ENCODE measurements around the gene PRKG1. TPM values are rescaled to one million over a fixed set of nuclear protein-coding genes. Genes with fewer than 3 reads are reported as not detected.

The PRKG1 gene
- total and polyA plus RNA-seq, 2 experiments from 2014 or later, result 10.7 to 21.8 TPM

GRCh38 chr10:51242393-51242792 lies 168.1 kb downstream of the PRKG1 start:
- peaks cover 7% of the 10 kb centered on the region for H3K79me2 ChIP-seq (ENCODE audit: insufficient read depth)
- in situ Hi-C loops (cut with MboI), result no loop called here
- H3K36me3 ChIP-seq (ENCODE audit: low read depth), result no peaks in the 10 kb centered on the region
- peaks cover 21% of the 10 kb centered on the region for H3K4me1 ChIP-seq (ENCODE audit: insufficient read depth)
- H3K27me3 ChIP-seq (replicated peaks; ENCODE audit: insufficient read depth), result no peaks in the 10 kb centered on the region
- no peak overlapping the region for H3K4me2 ChIP-seq (ENCODE audit: unreplicated experiment)
- peaks cover 15% of the 10 kb centered on the region; the same call in 1 of the 2 replicates for H3F3A ChIP-seq (ENCODE audit: insufficient read depth)
- no peak for TF ChIP-seq EZH2 (IDR thresholded peaks at IDR 0.05; ENCODE audit: insufficient read depth, poor library complexity, severe bottlenecking)
- TF ChIP-seq EZH2phosphoT487 (IDR thresholded peaks at IDR 0.05; ENCODE audit: insufficient read depth, low read depth), result no peak
- DNase-seq, result no peak
- H3K9me3 ChIP-seq (ENCODE audit: low read depth), result no peaks in the 10 kb centered on the region
- H3K27ac ChIP-seq, result no peak overlapping the region
- no peak overlapping the region for H2AFZ ChIP-seq
- H3K4me3 ChIP-seq, result no peak overlapping the region
- no peak overlapping the region for H3K9ac ChIP-seq
- no peaks in the 10 kb centered on the region for H3K9me2 ChIP-seq (ENCODE audit: insufficient read depth)
- no peaks in the 10 kb centered on the region for H4K20me1 ChIP-seq (ENCODE audit: insufficient read depth)
- 91 to 95% methylated on average over 2 of the region's 2 CpGs for WGBS, 2 experiments (ENCODE audit: low coverage in 1 of 2, low lambda C conversion rate in 2 of 2, missing lambda C conversion rate in 2 of 2)

DNA sequence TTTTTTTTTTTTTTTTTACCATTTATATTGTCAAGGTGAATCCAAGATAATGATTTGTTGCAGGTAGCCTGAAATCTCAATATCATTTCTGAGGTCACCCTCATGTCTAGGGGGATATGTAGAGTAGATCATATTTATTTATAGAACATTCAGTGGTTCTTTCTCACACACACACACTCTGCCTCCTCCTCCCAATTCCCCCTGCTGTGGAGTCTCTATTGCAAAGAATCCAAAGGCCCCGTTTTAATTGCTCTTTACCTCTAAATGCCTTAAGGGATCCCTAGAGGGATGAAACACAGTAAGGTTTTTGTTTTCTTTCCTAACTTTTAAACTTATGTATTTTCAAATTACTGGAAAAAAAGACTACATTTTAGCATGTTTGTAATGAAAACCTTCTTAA lies 170.0 kb downstream of the PRKG1 start:
- H3K9me3 ChIP-seq (ENCODE audit: low read depth), result no peaks in the 10 kb centered on the region
- in situ Hi-C loops (cut with MboI), result no loop called here
- peak overlapping the region; percentile 37 for H3K27ac ChIP-seq
- DNase-seq, result peak; percentile 15
- 77 to 85% methylated on average over 1 of the region's 1 CpG for WGBS, 2 experiments (ENCODE audit: low coverage in 1 of 2, low lambda C conversion rate in 2 of 2, missing lambda C conversion rate in 2 of 2)
- H3K36me3 ChIP-seq (ENCODE audit: low read depth), result no peaks in the 10 kb centered on the region
- H3K27me3 ChIP-seq (replicated peaks; ENCODE audit: insufficient read depth), result no peaks in the 10 kb centered on the region
- no peak overlapping the region for H2AFZ ChIP-seq
- no peaks in the 10 kb centered on the region for H3K9me2 ChIP-seq (ENCODE audit: insufficient read depth)
- peak overlapping the region; percentile 28 for H3K9ac ChIP-seq
- TF ChIP-seq EZH2 (IDR thresholded peaks at IDR 0.05; ENCODE audit: insufficient read depth, poor library complexity, severe bottlenecking), result no peak
- TF ChIP-seq EZH2phosphoT487 (IDR thresholded peaks at IDR 0.05; ENCODE audit: insufficient read depth, low read depth), result no peak
- H3K79me2 ChIP-seq (ENCODE audit: insufficient read depth), result peaks cover 12% of the 10 kb centered on the region
- peaks cover 15% of the 10 kb centered on the region; the same call in 1 of the 2 replicates for H3F3A ChIP-seq (ENCODE audit: insufficient read depth)
- peak overlapping the region; percentile 50 for H3K4me2 ChIP-seq (ENCODE audit: unreplicated experiment)
- peak overlapping the region; percentile 18 for H3K4me3 ChIP-seq
- peaks cover 21% of the 10 kb centered on the region for H3K4me1 ChIP-seq (ENCODE audit: insufficient read depth)
- no peaks in the 10 kb centered on the region for H4K20me1 ChIP-seq (ENCODE audit: insufficient read depth)

- peak; percentile 86 for DNase-seq
- H3K4me2 ChIP-seq (ENCODE audit: unreplicated experiment), result peak overlapping the region; percentile 50
- peak overlapping the region; percentile 37 for H3K27ac ChIP-seq
- peak overlapping the region; percentile 18 for H3K4me3 ChIP-seq
- peaks cover 21% of the 10 kb centered on the region for H3K4me1 ChIP-seq (ENCODE audit: insufficient read depth)
- H3K9me3 ChIP-seq (ENCODE audit: low read depth), result no peaks in the 10 kb centered on the region
- WGBS, 2 experiments (ENCODE audit: low coverage in 1 of 2, low lambda C conversion rate in 2 of 2, missing lambda C conversion rate in 2 of 2), result 21 to 30% methylated on average over 4 of the region's 4 CpGs
- H3K9me2 ChIP-seq (ENCODE audit: insufficient read depth), result no peaks in the 10 kb centered on the region
- H3K27me3 ChIP-seq (replicated peaks; ENCODE audit: insufficient read depth), result no peaks in the 10 kb centered on the region
- no peak for TF ChIP-seq EZH2 (IDR thresholded peaks at IDR 0.05; ENCODE audit: insufficient read depth, poor library complexity, severe bottlenecking)
- no peak for TF ChIP-seq EZH2phosphoT487 (IDR thresholded peaks at IDR 0.05; ENCODE audit: insufficient read depth, low read depth)
- H4K20me1 ChIP-seq (ENCODE audit: insufficient read depth), result no peaks in the 10 kb centered on the region
- peak overlapping the region; percentile 28 for H3K9ac ChIP-seq
- peaks cover 15% of the 10 kb centered on the region; the same call in 1 of the 2 replicates for H3F3A ChIP-seq (ENCODE audit: insufficient read depth)
- in situ Hi-C loops (cut with MboI), result no loop called here
- no peaks in the 10 kb centered on the region for H3K36me3 ChIP-seq (ENCODE audit: low read depth)
- H2AFZ ChIP-seq, result no peak overlapping the region
- H3K79me2 ChIP-seq (ENCODE audit: insufficient read depth), result peaks cover 12% of the 10 kb centered on the region
These were observed 170.6 kb downstream of the PRKG1 start for GRCh38 chr10:51244748-51245490.

DNA sequence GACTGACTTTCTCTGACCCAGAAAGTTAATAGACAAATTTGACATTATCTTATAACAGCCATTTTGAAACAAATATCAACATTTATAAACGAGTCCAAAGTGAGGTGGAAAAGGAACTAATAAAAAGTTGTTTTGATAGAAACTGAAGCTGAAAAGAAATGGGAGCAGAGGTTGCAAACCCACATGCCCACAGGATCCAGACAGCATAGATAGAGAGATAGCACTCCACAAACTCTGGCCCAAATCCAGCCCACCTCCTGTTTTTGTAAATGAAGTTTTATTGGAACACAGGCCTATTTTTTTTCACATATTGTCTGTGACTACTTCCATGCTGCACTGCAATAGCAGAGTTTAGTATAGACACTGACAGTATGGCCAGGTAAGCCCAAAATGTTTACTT lies 171.9 kb downstream of the PRKG1 start:
- no peaks in the 10 kb centered on the region for H3K9me2 ChIP-seq (ENCODE audit: insufficient read depth)
- in situ Hi-C loops (cut with MboI), result no loop called here
- WGBS, 2 experiments (ENCODE audit: low coverage in 1 of 2, low lambda C conversion rate in 2 of 2, missing lambda C conversion rate in 2 of 2), result 15 to 28% methylated on average over 1 of the region's 1 CpG
- peaks cover 15% of the 10 kb centered on the region; the same call in 1 of the 2 replicates for H3F3A ChIP-seq (ENCODE audit: insufficient read depth)
- H3K4me2 ChIP-seq (ENCODE audit: unreplicated experiment), result no peak overlapping the region
- H3K79me2 ChIP-seq (ENCODE audit: insufficient read depth), result peaks cover 12% of the 10 kb centered on the region
- H4K20me1 ChIP-seq (ENCODE audit: insufficient read depth), result no peaks in the 10 kb centered on the region
- no peaks in the 10 kb centered on the region for H3K9me3 ChIP-seq (ENCODE audit: low read depth)
- no peaks in the 10 kb centered on the region for H3K27me3 ChIP-seq (replicated peaks; ENCODE audit: insufficient read depth)
- H3K27ac ChIP-seq, result no peak overlapping the region
- no peak for TF ChIP-seq EZH2 (IDR thresholded peaks at IDR 0.05; ENCODE audit: insufficient read depth, poor library complexity, severe bottlenecking)
- TF ChIP-seq EZH2phosphoT487 (IDR thresholded peaks at IDR 0.05; ENCODE audit: insufficient read depth, low read depth), result no peak
- H3K9ac ChIP-seq, result no peak overlapping the region
- peaks cover 21% of the 10 kb centered on the region for H3K4me1 ChIP-seq (ENCODE audit: insufficient read depth)
- DNase-seq, result no peak
- no peaks in the 10 kb centered on the region for H3K36me3 ChIP-seq (ENCODE audit: low read depth)
- H3K4me3 ChIP-seq, result no peak overlapping the region
- H2AFZ ChIP-seq, result no peak overlapping the region

All from GM23248 (cell line).